ENCODE data around the gene SLC35D1. TPM values are rescaled to one million over a fixed set of nuclear protein-coding genes. Genes with fewer than 3 reads are reported as not detected.

SLC35D1 gene
- total RNA-seq, 1 experiment from 2014 or later, result 3.8 TPM

DNA sequence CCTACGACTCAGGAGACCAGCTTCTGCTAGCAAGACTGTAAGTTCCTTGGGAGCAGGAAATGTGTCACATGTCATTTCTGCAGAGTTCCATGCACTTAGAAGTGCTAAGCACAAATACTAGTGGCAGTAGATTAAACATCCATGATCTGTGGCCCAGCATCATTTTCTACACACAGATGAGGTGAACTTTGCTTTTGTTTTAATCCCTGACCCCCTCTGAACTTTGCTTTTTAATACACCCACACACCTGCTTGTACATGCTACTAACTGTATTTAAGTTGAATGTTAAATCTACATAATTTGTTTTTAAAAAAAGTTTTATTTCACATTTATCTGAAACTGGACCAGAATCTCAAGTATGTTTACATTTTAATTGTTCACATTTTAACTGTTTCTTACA lies 24.5 kb downstream of the SLC35D1 start:
- Histone ChIP-seq H3K56ac (ENCODE audit: insufficient read length, low read depth, low read length) (no peak overlapping the region), H2AK5ac (ENCODE audit: insufficient read length, low read length) (no peak overlapping the region), H3K79me1 (ENCODE audit: insufficient read depth, low read depth, low read length, poor library complexity, severe bottlenecking) (no peaks in the 10 kb centered on the region), H3K9me3 (ENCODE audit: control insufficient read depth, low read depth, low read length) (no peaks in the 10 kb centered on the region), H2BK15ac (ENCODE audit: low read depth, low read length) (no peak overlapping the region), H3K4ac (ENCODE audit: low read depth, low read length) (no peak overlapping the region), H4K5ac (ENCODE audit: insufficient read length, low read depth, low read length) (no peak overlapping the region), H2BK5ac (ENCODE audit: insufficient read length, low read length) (no peak overlapping the region), H3K27ac (ENCODE audit: insufficient read length, low read depth, low read length) (no peak overlapping the region), H3K18ac (ENCODE audit: insufficient read length, low read depth, low read length) (no peak overlapping the region), H4K91ac (ENCODE audit: insufficient read length, low read depth, low read length) (no peak overlapping the region), H3K4me2 (ENCODE audit: insufficient read depth, insufficient read length, low read length) (no peak overlapping the region), H2BK120ac (ENCODE audit: low read depth, low read length, poor library complexity, severe bottlenecking) (no peak overlapping the region), H4K20me1 (ENCODE audit: control insufficient read depth, insufficient read depth, insufficient read length) (no peaks in the 10 kb centered on the region), H3K27me3 (ENCODE audit: insufficient read depth, low read length) (no peaks in the 10 kb centered on the region), H3T11ph (ENCODE audit: low read length) (no peak overlapping the region), H3K23me2 (ENCODE audit: insufficient read length, low read depth, low read length, poor library complexity, severe bottlenecking) (no peaks in the 10 kb centered on the region), H3K9ac (ENCODE audit: extremely low read depth, insufficient read length, low read length) (no peak overlapping the region), H3K14ac (ENCODE audit: insufficient read depth, low read length) (no peak overlapping the region), H2BK12ac (ENCODE audit: insufficient read length, low read depth, low read length) (no peak overlapping the region), H3K79me2 (ENCODE audit: insufficient read depth, low read length) (no peaks in the 10 kb centered on the region), H4K8ac (replicated peaks; ENCODE audit: insufficient read length, low read depth, low read length) (no peak overlapping the region), H3K23ac (ENCODE audit: insufficient read length, low read depth, low read length) (no peak overlapping the region), H2AFZ (ENCODE audit: low read length) (no peak overlapping the region), H2BK20ac (ENCODE audit: low read depth, low read length, poor library complexity, severe bottlenecking) (no peak overlapping the region), H3K4me1 (ENCODE audit: insufficient read depth, low read length) (no peaks in the 10 kb centered on the region)
- DNase-seq, result no peak
- H3K9me3 Mint-ChIP-seq, result peaks cover 0 to 6% of the 10 kb centered on the region in 2 experiments; a peak in 4 of 5 replicates
- no peak overlapping the region for H3K27ac Mint-ChIP-seq
- TF ChIP-seq, protein P1, sequence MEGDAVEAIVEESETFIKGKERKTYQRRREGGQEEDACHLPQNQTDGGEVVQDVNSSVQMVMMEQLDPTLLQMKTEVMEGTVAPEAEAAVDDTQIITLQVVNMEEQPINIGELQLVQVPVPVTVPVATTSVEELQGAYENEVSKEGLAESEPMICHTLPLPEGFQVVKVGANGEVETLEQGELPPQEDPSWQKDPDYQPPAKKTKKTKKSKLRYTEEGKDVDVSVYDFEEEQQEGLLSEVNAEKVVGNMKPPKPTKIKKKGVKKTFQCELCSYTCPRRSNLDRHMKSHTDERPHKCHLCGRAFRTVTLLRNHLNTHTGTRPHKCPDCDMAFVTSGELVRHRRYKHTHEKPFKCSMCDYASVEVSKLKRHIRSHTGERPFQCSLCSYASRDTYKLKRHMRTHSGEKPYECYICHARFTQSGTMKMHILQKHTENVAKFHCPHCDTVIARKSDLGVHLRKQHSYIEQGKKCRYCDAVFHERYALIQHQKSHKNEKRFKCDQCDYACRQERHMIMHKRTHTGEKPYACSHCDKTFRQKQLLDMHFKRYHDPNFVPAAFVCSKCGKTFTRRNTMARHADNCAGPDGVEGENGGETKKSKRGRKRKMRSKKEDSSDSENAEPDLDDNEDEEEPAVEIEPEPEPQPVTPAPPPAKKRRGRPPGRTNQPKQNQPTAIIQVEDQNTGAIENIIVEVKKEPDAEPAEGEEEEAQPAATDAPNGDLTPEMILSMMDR (conservative IDR thresholded peaks at IDR 0.05), result no peak
- no peaks in the 10 kb centered on the region for H3K4me1 Mint-ChIP-seq
- no peak overlapping the region for H3K4me3 Mint-ChIP-seq
- H3K27me3 Mint-ChIP-seq (ENCODE audit: low read depth), result no peaks in the 10 kb centered on the region
- peaks cover 0 to 3% (median under 1%) of the 10 kb centered on the region in 3 experiments; a peak in 4 of 7 replicates for H3K36me3 Mint-ChIP-seq (ENCODE audit: insufficient read depth in 1 of 3, low read depth in 3 of 3)
- WGBS (ENCODE audit: extremely low coverage, insufficient read length, low lambda C conversion rate), result no CpG with 5 or more reads among the region's 1 CpG
